GM12878 (cell line): Measurements from ENCODE around the gene KIAA1671. TPM values are rescaled to one million over a fixed set of nuclear protein-coding genes. Genes with fewer than 3 reads are reported as not detected.

ENCODE experiments used
- BHLHE40 ChIP-seq, 2 experiments: fragments of 450-650 bp in 1 of 2; IDR thresholded peaks; 2 replicates each; pipeline ENCODE4 v1.6.1; 2011 to 2017; ENCODE audit warnings: low read depth in 2 of 2, borderline replicate concordance in 1 of 2, improper control_type of control experiment in 1 of 2, low read length in 1 of 2, mild to moderate bottlenecking in 1 of 2
- DPF2 ChIP-seq: fragments of 450-650 bp; IDR thresholded peaks from 2 replicates; pipeline ENCODE4 v1.6.1; 2017; ENCODE audit warnings: mild to moderate bottlenecking
- EED ChIP-seq: sonication (generic); IDR thresholded peaks from 2 replicates; pipeline ENCODE4 v1.6.1; 2016; ENCODE audit warnings: antibody characterized with exemption, low read depth
- NRF1 ChIP-seq: conservative IDR thresholded peaks from 2 replicates; pipeline ENCODE4 v1.6.1; 2011; ENCODE audit warnings: mild to moderate bottlenecking, low read depth, low read length, improper control_type of control experiment
- PKNOX1 ChIP-seq: fragments of 450-650 bp; IDR thresholded peaks from 2 replicates; pipeline ENCODE4 v1.6.1; 2016; ENCODE audit warnings: mild to moderate bottlenecking
- RB1 ChIP-seq: fragments of 450-650 bp; formaldehyde crosslinking; IDR thresholded peaks from 2 replicates; pipeline ENCODE4 v1.6.1; 2017; ENCODE audit warnings: mild to moderate bottlenecking, borderline replicate concordance
- SMARCA5 ChIP-seq: fragments of 450-650 bp; IDR thresholded peaks from 2 replicates; pipeline ENCODE4 v1.6.1; 2017; ENCODE audit warnings: mild to moderate bottlenecking
- STAT1 ChIP-seq: fragments of 450-650 bp; conservative IDR thresholded peaks from 2 replicates; pipeline ENCODE4 v1.6.1; 2014; ENCODE audit warnings: antibody characterized with exemption, mild to moderate bottlenecking
- ZBED1 ChIP-seq: IDR thresholded peaks from 2 replicates; pipeline ENCODE4 v1.6.1; 2016; ENCODE audit warnings: borderline replicate concordance
- ZBTB4 ChIP-seq: fragments of 450-650 bp; formaldehyde crosslinking; IDR thresholded peaks from 2 replicates; pipeline ENCODE4 v1.4.0; 2022; ENCODE audit warnings: mild to moderate bottlenecking, moderate library complexity
- ZNF384 ChIP-seq: IDR thresholded peaks from 2 replicates; pipeline ENCODE4 v1.6.1; 2012; ENCODE audit warnings: low read depth, mild to moderate bottlenecking, low read length, improper control_type of control experiment, borderline replicate concordance
- ZNF687 ChIP-seq: fragments of 450-650 bp; IDR thresholded peaks from 2 replicates; pipeline ENCODE4 v1.6.1; 2017; ENCODE audit warnings: mild to moderate bottlenecking, moderate library complexity
- ZSCAN29 ChIP-seq: fragments of 450-650 bp; IDR thresholded peaks from 2 replicates; pipeline ENCODE4 v1.6.1; 2017; ENCODE audit warnings: mild to moderate bottlenecking, moderate library complexity
- polyA plus RNA-seq, 11 experiments: library from polyadenylated mRNA; depleted of rRNA in 4 of 11; unstranded in 6 of 11; stranded (reverse) in 5 of 11; fragments of >200 nt; fragmentation: Nextera tagmentation in 4 of 11; fragmentation: Illumina TruSeq in 1 of 11; extraction: Ambion mirVana in 4 of 11; extraction: Trizol in 1 of 11; gene quantifications; 1 replicate in 1 of 11; 2 replicates in 10 of 11; pipeline versions ENCODE4 v1.2.1 to v1.2.3, GENCODE V29; 2011 to 2016; ENCODE audit warnings: inconsistent platforms in 2 of 11, missing spikeins in 2 of 11, low read depth in 1 of 11
- total RNA-seq, 4 experiments: library from RNA; depleted of rRNA in 3 of 4; stranded (reverse); fragments of >200 nt in 3 of 4; fragmentation: Illumina TruSeq in 1 of 4; extraction: Trizol in 1 of 4; gene quantifications; 2 replicates each; pipeline versions ENCODE4 v1.2.1 to v1.2.3, GENCODE V29; 2013 to 2021

KIAA1671 gene
- total and polyA plus RNA-seq, 10 of the 15 experiments (the other 5 are each of a cell fraction or from before 2014, with no cell fraction given) = 0.05 to 2.7 (median 0.33) TPM

- TF ChIP-seq ZBED1 = no peak
- TF ChIP-seq ZBTB4 (CRISPR knock-in tag) = no peak
- peak; percentile 39; the same call in 1 of the 2 replicates for TF ChIP-seq RB1
- TF ChIP-seq NRF1 = no peak
- no peak for TF ChIP-seq ZSCAN29
- TF ChIP-seq ZNF384 = peak; percentile 98
- TF ChIP-seq PKNOX1 = peak; percentile 35; the same call in 1 of the 2 replicates
- TF ChIP-seq ZNF687 = peak; percentile 32; the same call in 1 of the 2 replicates
- 0 out of 2 replicates have a peak, but pooled peaks have one; percentile 22 for TF ChIP-seq SMARCA5
- no peak for TF ChIP-seq EED
- peak; percentile 92 to 93 for TF ChIP-seq BHLHE40 (IDR thresholded peaks at IDR 0.05; ENCODE audit: borderline replicate concordance in 1 of 2, low read depth in 2 of 2, low read length in 1 of 2)
- peak; percentile 50; the same call in 1 of the 2 replicates for TF ChIP-seq DPF2
- TF ChIP-seq STAT1 = 0 out of 2 replicates have a peak, but pooled peaks have one; percentile 18
Observed at GRCh38 chr22:25081409-25081824, 128.9 kb downstream of the KIAA1671 start (continued).
